Islet of Langerhans (tissue), 1 donor: ENCODE results near the gene SLC7A1.

Experiments
- FAIRE-seq: peaks from one replicate; lab custom pipeline; 2011; peaks lifted over from hg19 to GRCh38; lab: Jason Lieb, UNC

The SLC7A1 gene

GRCh38 chr13:29527916-29528315 is 67.6 kb downstream of the SLC7A1 start:
- FAIRE-seq, result no peak

DNA sequence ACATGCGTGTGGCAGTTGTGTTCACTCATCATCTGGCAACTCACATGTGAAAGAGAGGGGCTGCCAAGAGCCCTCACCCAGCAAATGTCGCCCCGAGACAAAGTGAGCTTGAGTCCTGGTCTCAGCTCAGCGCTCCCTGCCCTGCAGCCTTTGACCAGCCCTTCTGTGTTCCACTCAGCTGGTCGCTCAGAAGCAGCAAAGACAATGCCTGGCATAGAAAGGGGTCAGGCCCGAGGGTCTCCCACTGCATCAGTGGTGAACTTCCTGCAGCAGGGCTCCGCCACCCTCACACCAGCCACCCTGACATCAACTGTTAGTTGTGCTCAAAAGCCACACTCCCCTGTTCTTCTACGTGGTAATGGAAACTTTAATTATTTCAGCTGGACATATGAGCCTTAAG is 68.0 kb downstream of the SLC7A1 start:
- FAIRE-seq, result no peak

DNA sequence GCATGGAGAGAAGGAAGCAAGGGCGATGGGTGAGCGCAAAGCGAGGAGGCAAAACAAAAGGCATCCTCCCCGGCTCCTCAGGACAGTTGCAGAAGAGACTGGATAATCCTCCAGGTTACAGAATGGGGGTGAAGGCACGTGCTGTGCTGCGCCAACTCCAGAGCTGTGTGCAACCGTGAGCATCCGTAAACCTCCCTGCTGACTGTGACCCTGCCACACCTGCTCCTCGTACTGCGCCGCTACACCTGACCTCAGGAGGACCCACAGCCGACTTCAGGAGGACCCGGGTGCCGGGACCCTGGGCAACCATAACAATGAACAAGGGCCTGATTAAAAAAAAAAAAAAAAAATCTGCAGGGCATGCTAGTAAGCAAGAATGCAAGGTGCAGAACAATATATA is 68.7 kb downstream of the SLC7A1 start:
- no peak for FAIRE-seq

- FAIRE-seq, result no peak
Observed at GRCh38 chr13:29525757-29526156, 69.7 kb downstream of the SLC7A1 start.

- no peak for FAIRE-seq
Observed at GRCh38 chr13:29524641-29525040, 70.8 kb downstream of the SLC7A1 start.

DNA sequence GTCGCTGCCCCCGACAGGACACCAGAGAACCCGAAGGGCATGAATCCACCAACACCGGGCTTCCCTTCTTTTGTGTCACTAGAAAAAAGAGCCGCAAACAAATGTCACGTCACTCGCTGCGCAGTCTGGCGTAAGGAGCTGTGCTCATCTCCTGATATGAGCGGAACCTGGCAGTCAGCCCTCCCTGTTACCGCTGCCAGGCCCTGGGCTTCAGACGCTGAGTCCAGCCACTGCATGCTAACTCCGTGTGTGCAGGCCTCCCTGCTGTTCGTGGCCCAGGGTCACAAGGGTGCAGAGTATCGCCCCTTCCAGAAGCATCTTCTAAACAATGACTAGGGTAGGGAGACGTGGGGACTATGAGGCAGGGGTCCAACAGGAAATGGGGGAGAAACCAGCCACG is 71.3 kb downstream of the SLC7A1 start:
- no peak for FAIRE-seq

DNA sequence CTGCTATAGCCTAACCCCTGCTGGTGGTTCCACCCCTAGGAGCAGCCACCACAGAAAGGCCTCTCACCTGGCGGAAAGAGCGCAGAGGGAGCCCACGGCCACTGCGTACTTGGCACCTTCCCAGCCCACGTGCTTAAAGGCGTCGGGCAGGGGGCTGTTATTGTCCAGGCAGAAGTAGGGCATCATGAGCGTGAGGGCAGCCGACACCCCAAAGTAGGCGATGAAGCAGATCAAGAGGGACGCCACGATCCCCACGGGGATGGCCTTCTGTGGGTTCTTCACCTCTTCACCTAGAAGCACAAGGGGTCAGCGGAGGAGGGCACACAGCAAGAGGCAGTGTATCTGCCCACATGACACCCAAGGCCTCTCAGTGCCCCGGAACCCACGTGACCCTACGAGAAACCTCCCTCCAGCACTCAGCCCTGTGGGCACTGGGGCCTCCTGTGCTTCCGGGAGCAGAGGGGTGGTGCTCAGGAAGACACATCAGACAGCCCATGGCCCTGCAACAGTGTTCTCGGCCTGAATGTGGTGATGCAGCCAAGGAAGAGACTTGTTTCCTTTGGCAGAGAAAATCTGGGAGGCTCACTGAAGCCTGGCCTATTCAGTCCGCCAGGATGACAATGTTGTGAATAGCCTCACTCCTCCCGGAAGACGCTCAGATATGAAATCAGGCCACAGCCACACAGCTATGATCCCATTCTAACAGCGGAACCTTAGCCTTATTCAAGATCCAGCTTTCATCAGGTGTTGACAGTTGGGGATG is 72.1 kb downstream of the SLC7A1 start:
- no peak for FAIRE-seq

GRCh38 chr13:29522044-29522685 is 73.3 kb downstream of the SLC7A1 start:
- no peak for FAIRE-seq

- FAIRE-seq, result no peak
Observed at GRCh38 chr13:29521336-29521735, 74.2 kb downstream of the SLC7A1 start.

DNA sequence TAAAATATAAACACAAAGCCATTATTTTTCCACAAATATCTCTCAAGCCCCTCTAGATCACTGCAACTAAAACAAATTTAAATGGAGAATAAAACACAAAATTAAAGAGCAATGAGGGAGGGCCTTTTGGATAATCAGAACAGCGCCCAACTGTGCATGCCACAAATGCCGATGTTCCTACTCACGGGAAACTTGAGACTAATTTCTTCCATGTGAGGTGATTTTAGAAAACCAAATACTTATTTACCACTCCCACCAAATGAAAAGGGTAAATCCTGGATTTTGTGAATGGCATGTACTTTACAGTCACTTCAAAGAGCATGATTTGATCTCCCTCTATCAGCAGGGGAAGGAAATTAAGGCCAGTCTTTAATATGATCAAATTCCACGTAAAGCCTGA is 74.8 kb downstream of the SLC7A1 start:
- no peak for FAIRE-seq

- no peak for FAIRE-seq
Observed at GRCh38 chr13:29519921-29520320, 75.6 kb downstream of the SLC7A1 start.

- no peak for FAIRE-seq
Observed at GRCh38 chr13:29516880-29517279, 78.6 kb downstream of the SLC7A1 start.

GRCh38 chr13:29516012-29516411 is 79.5 kb downstream of the SLC7A1 start:
- no peak for FAIRE-seq

DNA sequence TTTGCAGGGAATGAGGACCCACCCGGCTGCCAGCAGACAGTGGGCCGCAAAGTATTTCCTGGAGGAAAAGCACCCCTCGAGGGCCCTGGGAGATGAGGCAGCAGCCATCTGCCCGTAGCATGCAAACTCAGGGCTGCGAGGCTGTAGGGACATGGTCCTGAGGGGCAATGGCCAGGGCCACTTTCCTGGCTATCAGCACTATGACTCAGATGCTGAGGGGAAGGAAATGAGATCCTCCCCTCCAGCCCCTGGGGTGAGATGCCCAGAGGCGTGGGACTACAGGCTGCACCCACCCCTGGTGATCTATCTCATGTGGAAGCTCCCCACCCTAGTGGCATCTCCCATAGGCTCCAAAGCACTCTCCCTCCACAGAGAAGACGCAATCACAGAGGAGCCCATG is 80.1 kb downstream of the SLC7A1 start:
- no peak for FAIRE-seq

GRCh38 chr13:29514720-29515310 is 80.7 kb downstream of the SLC7A1 start:
- FAIRE-seq, result no peak

DNA sequence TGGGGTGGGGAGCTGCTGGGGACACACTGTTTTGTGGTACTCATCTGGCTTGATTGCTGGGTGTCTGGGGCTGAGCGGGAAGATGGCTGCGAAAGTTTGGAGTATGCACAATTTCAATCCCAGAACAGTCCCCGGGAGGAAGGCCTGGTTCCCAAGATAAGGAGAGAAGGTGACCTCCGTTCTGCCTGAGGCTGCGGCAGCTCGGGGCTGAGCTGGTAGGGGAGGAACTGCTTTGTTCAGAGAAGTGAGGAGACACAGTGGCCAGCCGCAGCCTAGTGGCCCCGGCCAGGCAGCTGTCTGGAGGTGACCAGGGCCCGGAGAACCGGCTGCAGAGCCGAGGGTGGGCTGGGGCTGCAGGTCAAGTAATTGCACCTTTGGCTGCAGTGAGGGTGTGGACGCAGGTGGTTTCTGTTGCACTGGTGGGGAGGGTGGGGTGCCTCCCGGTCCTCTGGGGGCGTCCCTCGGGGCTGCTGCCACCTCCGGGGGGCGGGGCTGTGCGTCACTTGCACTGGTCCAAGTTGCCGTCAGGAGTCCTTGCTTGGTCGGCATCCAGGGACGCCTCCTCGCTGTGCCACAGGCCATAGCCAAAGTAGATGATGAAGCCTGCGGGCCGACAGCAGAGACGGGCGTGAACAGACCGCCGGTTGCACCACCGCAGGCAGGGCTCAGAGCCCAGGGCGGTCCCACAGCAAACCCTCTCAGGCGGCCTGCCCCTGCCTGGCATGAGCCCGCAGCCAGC is 81.3 kb downstream of the SLC7A1 start:
- no peak for FAIRE-seq

- no peak for FAIRE-seq
Observed at GRCh38 chr13:29513002-29513980, 82.2 kb downstream of the SLC7A1 start.

DNA sequence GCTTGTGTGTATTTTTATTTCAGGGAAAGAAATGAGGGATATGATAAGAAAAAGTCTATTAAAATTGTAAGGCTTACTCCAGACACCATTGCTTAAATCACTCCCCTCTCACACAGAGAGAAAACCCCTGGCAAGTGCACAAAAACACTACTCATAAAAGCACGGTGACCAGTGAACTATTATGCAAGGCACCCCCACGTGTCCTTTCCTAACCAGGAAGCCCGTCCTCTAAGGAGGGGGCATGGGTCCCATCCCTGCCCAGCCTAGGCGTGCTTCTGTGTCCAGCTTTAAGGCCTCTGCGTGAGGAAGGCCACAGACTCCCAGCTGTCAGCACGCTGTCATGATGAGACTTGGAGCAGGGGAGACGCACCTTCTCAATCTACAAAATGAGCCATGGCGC is 83.5 kb downstream of the SLC7A1 start:
- FAIRE-seq, result no peak

DNA sequence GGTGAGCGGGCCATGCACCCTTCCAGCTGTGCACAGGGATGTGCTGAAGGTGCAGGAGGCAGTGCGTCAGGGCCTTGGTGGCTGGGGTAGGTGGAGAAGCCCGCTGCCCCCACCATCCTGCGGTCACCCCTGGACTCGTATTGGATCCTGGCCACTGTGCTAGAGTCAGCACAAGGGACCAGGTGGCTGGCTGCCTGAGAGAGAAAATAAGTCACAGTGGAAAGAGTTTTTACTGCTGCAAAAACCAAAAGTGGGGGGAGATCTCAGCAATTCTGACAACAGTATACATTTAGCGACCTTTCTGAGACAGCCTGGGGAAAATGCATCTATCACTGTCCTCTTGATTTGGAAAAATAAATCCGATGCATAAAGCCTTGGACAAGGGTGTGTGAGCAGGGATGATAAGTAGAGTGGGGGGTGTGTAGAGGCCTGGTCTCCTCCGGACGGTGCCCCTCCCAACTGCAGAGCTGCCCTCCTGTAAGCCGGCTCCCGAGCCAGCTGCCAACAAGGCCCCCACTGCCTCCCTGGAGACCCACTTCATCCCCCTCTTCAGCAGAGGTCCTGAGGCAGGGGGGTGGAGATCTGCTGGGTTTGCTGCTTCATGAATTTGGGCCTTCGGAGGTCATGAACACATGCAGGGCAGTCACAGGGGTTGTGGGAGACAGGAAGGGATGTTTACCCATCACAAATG is 84.2 kb downstream of the SLC7A1 start:
- FAIRE-seq, result no peak

DNA sequence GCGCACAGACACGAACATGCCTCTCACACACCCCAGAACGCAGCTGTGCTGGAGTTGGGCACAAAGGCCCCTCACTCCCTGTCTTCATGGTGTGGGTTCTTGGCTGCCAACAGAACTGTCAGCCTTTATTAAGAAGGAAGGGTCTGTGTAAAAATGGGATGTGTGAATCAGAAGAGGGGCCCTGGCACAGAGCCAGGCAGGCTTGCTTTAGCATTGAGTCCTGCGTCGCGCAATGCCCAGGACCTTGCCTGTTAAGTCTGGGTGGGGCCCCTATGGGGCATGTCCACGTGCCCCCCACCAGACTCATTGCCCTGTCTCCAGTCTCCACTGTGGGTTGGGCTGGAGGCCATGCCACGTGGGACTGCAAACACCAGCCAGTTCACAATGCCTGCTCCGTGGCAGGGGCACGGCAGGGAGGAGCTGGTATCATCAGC is 84.8 kb downstream of the SLC7A1 start:
- no peak for FAIRE-seq

- no peak for FAIRE-seq
Observed at GRCh38 chr13:29509999-29510589, 85.4 kb downstream of the SLC7A1 start.
